H1 (cell line): ENCODE measurements around the gene BABAM2. TPM values are rescaled to one million over a fixed set of nuclear protein-coding genes. Genes with fewer than 3 reads are reported as not detected.

Experiments used
- CTCF ChIA-PET: fragments of 300-600 bp; sonication (Branson Sonifier 250); formaldehyde crosslinking; loops from one replicate; lab custom pipeline; 2021; ENCODE audit not compliant: partially characterized antibody; lab: Charles Lee
- POLR2A ChIA-PET: fragments of 300-600 bp; sonication (Branson Sonifier 250); formaldehyde crosslinking; loops from one replicate; lab custom pipeline; 2021; ENCODE audit warnings: inconsistent platforms; ENCODE audit not compliant: partially characterized antibody; lab: Charles Lee
- DNase-seq, 2 experiments: peaks; one replicate each; pipeline versions ENCODE4 v3.0.0 to v3.0.0-alpha.2; 2010 to 2022; ENCODE audit warnings: low spot score in 2 of 2, low read depth in 1 of 2, mixed read lengths in 1 of 2
- FAIRE-seq: peaks from 2 replicates; lab custom pipeline; 2011; peaks lifted over from hg19 to GRCh38; lab: Jason Lieb, UNC
- H2AFZ ChIP-seq: 2 replicates; pipeline ENCODE4 v1.8.1; 2012; ENCODE audit warnings: low read length, inconsistent platforms
- H2AK5ac ChIP-seq: 2 replicates; pipeline ENCODE4 v1.6.1; 2013; ENCODE audit warnings: low read depth, low read length
- H2BK120ac ChIP-seq: replicated peaks from 2 replicates; pipeline ENCODE3; 2013; ENCODE audit warnings: low read depth, low read length, inconsistent platforms
- H2BK12ac ChIP-seq: 2 replicates; pipeline ENCODE4 v1.6.1; 2013; ENCODE audit warnings: low read depth, low read length
- H2BK15ac ChIP-seq: 2 replicates; pipeline ENCODE4 v1.6.1; 2013; ENCODE audit warnings: low read length
- H2BK20ac ChIP-seq: 2 replicates; pipeline ENCODE4 v1.6.1; 2013; ENCODE audit warnings: low read length
- H2BK5ac ChIP-seq: 2 replicates; pipeline ENCODE4 v1.6.1; 2013; ENCODE audit warnings: low read depth, low read length
- H3K14ac ChIP-seq: 2 replicates; pipeline ENCODE4 v1.6.1; 2013; ENCODE audit warnings: inconsistent platforms; ENCODE audit not compliant: insufficient read length
- H3K18ac ChIP-seq: 2 replicates; pipeline ENCODE4 v1.6.1; 2013; ENCODE audit warnings: low read length; ENCODE audit errors: extremely low read depth
- H3K23ac ChIP-seq: 2 replicates; pipeline ENCODE4 v1.6.1; 2013; ENCODE audit warnings: inconsistent platforms; ENCODE audit not compliant: insufficient read length
- H3K23me2 ChIP-seq: 2 replicates; pipeline ENCODE4 v1.6.1; 2013; ENCODE audit warnings: low read depth, low read length
- H3K27ac ChIP-seq: 2 replicates; pipeline ENCODE4 v1.6.1; 2011; ENCODE audit warnings: low read depth, low read length, inconsistent platforms
- H3K27me3 ChIP-seq, 4 experiments: replicated peaks in 1 of 4; 1 replicate in 1 of 4; 2 replicates in 3 of 4; pipeline versions ENCODE4 v1.6.1 to v1.8.1; 2011 to 2013; ENCODE audit warnings: low read length in 3 of 4, mild to moderate bottlenecking in 3 of 4, inconsistent platforms in 2 of 4, mixed read lengths in 2 of 4, moderate library complexity in 1 of 4; ENCODE audit not compliant: control insufficient read depth in 3 of 4, insufficient read depth in 3 of 4; ENCODE audit errors: extremely low read depth in 1 of 4
- H3K36me3 ChIP-seq, 4 experiments: 2 replicates each; pipeline versions ENCODE4 v1.6.1 to v1.8.1; 2011 to 2013; ENCODE audit warnings: mild to moderate bottlenecking in 4 of 4, low read length in 3 of 4, moderate library complexity in 2 of 4, control low read depth in 1 of 4, inconsistent platforms in 1 of 4; ENCODE audit not compliant: insufficient read depth in 4 of 4, control insufficient read depth in 2 of 4
- H3K4ac ChIP-seq: replicated peaks from 2 replicates; pipeline ENCODE3; 2013; ENCODE audit warnings: low read length, low read depth, mixed read lengths, inconsistent platforms; ENCODE audit not compliant: insufficient read length
- H3K4me1 ChIP-seq, 4 experiments: replicated peaks in 1 of 4; 1 replicate in 1 of 4; 2 replicates in 3 of 4; pipeline versions ENCODE4 v1.6.1 to v1.8.1; 2011 to 2013; ENCODE audit warnings: low read length in 3 of 4, inconsistent platforms in 2 of 4, mixed read lengths in 1 of 4; ENCODE audit not compliant: insufficient read depth in 4 of 4, control insufficient read depth in 3 of 4
- H3K4me2 ChIP-seq, 2 experiments: 2 replicates each; pipeline versions ENCODE4 v1.6.1 to v1.8.1; 2011 to 2013; ENCODE audit warnings: low read depth in 2 of 2, low read length in 2 of 2, control low read depth in 1 of 2, inconsistent platforms in 1 of 2, mild to moderate bottlenecking in 1 of 2; ENCODE audit not compliant: insufficient read depth in 1 of 2
- H3K4me3 ChIP-seq, 4 experiments: fragments of 200-600, 300-600 bp in 1 of 4; sonication (generic), shearing (Covaris generic), sonication (Bioruptor Twin) in 1 of 4; 2 replicates each; pipeline versions ENCODE4 v1.5.1 to v1.8.1; 2011 to 2016; ENCODE audit warnings: low read length in 4 of 4, low read depth in 3 of 4, control low read depth in 2 of 4, inconsistent platforms in 2 of 4, mild to moderate bottlenecking in 2 of 4, mixed read lengths in 1 of 4, moderate library complexity in 1 of 4; ENCODE audit not compliant: insufficient read depth in 2 of 4; ENCODE audit errors: extremely low read depth in 1 of 4
- H3K56ac ChIP-seq: replicated peaks from 2 replicates; pipeline ENCODE3; 2013; ENCODE audit warnings: low read depth, mild to moderate bottlenecking, mixed read lengths, low read length, inconsistent platforms; ENCODE audit not compliant: insufficient read length
- H3K79me1 ChIP-seq: 2 replicates; pipeline ENCODE4 v1.6.1; 2013; ENCODE audit warnings: low read depth, low read length, control low read depth
- H3K79me2 ChIP-seq, 2 experiments: 2 replicates each; pipeline versions ENCODE4 v1.6.1 to v1.8.1; 2012 to 2013; ENCODE audit warnings: low read length in 2 of 2, mild to moderate bottlenecking in 2 of 2, inconsistent platforms in 1 of 2; ENCODE audit not compliant: insufficient read depth in 2 of 2, control insufficient read depth in 1 of 2
- H3K9ac ChIP-seq, 4 experiments: replicated peaks in 1 of 4; 1 replicate in 1 of 4; 2 replicates in 3 of 4; pipeline versions ENCODE4 v1.6.1 to v1.8.1; 2011 to 2013; ENCODE audit warnings: low read depth in 3 of 4, low read length in 3 of 4, control low read depth in 2 of 4, mild to moderate bottlenecking in 2 of 4, moderate library complexity in 2 of 4, inconsistent platforms in 1 of 4; ENCODE audit errors: extremely low read depth in 1 of 4
- H3K9me3 ChIP-seq, 2 experiments: 2 replicates each; pipeline versions ENCODE4 v1.6.1 to v1.8.1; 2012 to 2013; ENCODE audit warnings: mild to moderate bottlenecking in 2 of 2, moderate library complexity in 2 of 2, control low read depth in 1 of 2, inconsistent platforms in 1 of 2, low read depth in 1 of 2, low read length in 1 of 2, mixed read lengths in 1 of 2; ENCODE audit not compliant: insufficient read depth in 2 of 2
- H4K20me1 ChIP-seq, 2 experiments: replicated peaks in 1 of 2; 2 replicates each; pipeline versions ENCODE3 to v1.8.1; 2011 to 2013; ENCODE audit warnings: inconsistent platforms in 2 of 2, low read length in 2 of 2, mild to moderate bottlenecking in 1 of 2; ENCODE audit not compliant: insufficient read depth in 2 of 2, control insufficient read depth in 1 of 2
- H4K5ac ChIP-seq: 2 replicates; pipeline ENCODE4 v1.6.1; 2013; ENCODE audit warnings: low read length, low read depth, mixed read lengths, inconsistent platforms; ENCODE audit not compliant: insufficient read length
- H4K8ac ChIP-seq: 2 replicates; pipeline ENCODE4 v1.8.0; 2013; ENCODE audit warnings: mild to moderate bottlenecking, moderate library complexity, low read length, inconsistent platforms; ENCODE audit not compliant: insufficient read depth; ENCODE audit errors: extremely low read depth
- H4K91ac ChIP-seq: replicated peaks from 2 replicates; pipeline ENCODE3; 2013; ENCODE audit warnings: low read length, mixed read lengths, inconsistent platforms; ENCODE audit not compliant: insufficient read length
- CBX8 ChIP-seq: fragments of 300-800, 300-1000 bp; sonication (generic); IDR thresholded peaks from 2 replicates; pipeline ENCODE4 v1.7.1; 2016; ENCODE audit warnings: low read depth, low read length, borderline replicate concordance
- GABPA ChIP-seq: IDR thresholded peaks from 2 replicates; pipeline ENCODE4 v1.6.1; 2011; ENCODE audit warnings: mild to moderate bottlenecking, low read length, moderate library complexity, borderline replicate concordance; ENCODE audit not compliant: insufficient read depth
- HDAC6 ChIP-seq: IDR thresholded peaks from one replicate; pipeline ENCODE4 v1.7.1; 2012; ENCODE audit warnings: low read depth, mild to moderate bottlenecking, inconsistent platforms, low read length, moderate library complexity
- NRF1 ChIP-seq: IDR thresholded peaks from 2 replicates; pipeline ENCODE4 v1.6.1; 2011; ENCODE audit warnings: mild to moderate bottlenecking, low read depth, low read length, improper control_type of control experiment
- POLR2AphosphoS5 ChIP-seq: IDR thresholded peaks from 2 replicates; pipeline ENCODE4 v1.6.1; 2011; ENCODE audit warnings: low read depth, low read length
- POU5F1 ChIP-seq: IDR thresholded peaks from 2 replicates; pipeline ENCODE4 v1.6.1; 2011; ENCODE audit warnings: low read depth, mild to moderate bottlenecking, low read length, moderate library complexity
- SP4 ChIP-seq: IDR thresholded peaks from 2 replicates; pipeline ENCODE4 v1.6.1; 2012; ENCODE audit warnings: low read length, inconsistent platforms
- SRF ChIP-seq: IDR thresholded peaks from 2 replicates; pipeline ENCODE4 v1.6.1; 2011; ENCODE audit warnings: mild to moderate bottlenecking, low read depth, low read length, moderate library complexity
- SUZ12 ChIP-seq: fragments of 200-600 bp; sonication (generic); IDR thresholded peaks from 2 replicates; pipeline ENCODE4 v1.6.1; 2012; ENCODE audit warnings: mild to moderate bottlenecking, inconsistent platforms, low read length, moderate library complexity, mixed read lengths
- ZNF274 ChIP-seq: IDR thresholded peaks from 2 replicates; pipeline ENCODE4 v1.7.0; 2012; ENCODE audit warnings: low read length, borderline replicate concordance; ENCODE audit errors: extremely low read depth
- WGBS, 2 experiments: shearing (Covaris generic) in 1 of 2; methylation state at CpG; one replicate each; pipeline versions ENCODE4 v1.1.6 to v1.1.7; 2013 to 2015; ENCODE audit warnings: low lambda C conversion rate in 2 of 2, mixed read lengths in 2 of 2, inconsistent platforms in 1 of 2, low coverage in 1 of 2, missing lambda C conversion rate in 1 of 2; ENCODE audit not compliant: insufficient replicate concordance in 2 of 2, insufficient coverage in 1 of 2, insufficient read length in 1 of 2; ENCODE audit errors: extremely low coverage in 1 of 2, missing lambda C conversion rate in 1 of 2; 5-methylcytosine and 5-hydroxymethylcytosine counted together
- polyA plus RNA-seq, 7 experiments: library from polyadenylated mRNA; depleted of rRNA in 3 of 7; stranded (reverse) in 5 of 7; unstranded in 2 of 7; fragments of >200 nt in 5 of 7; fragments of 200-250 nt in 2 of 7; gene quantifications; 1 replicate in 5 of 7; 2 replicates in 1 of 7; 4 replicates in 1 of 7; pipeline versions ENCODE4 v1.2.1 to v1.2.3, GENCODE V29; 2011 to 2013; ENCODE audit warnings: missing spikeins in 2 of 7, mixed read lengths in 2 of 7
- total RNA-seq: library from RNA; stranded (reverse); fragmentation: NEBNext Ultra II Directional; extraction: Animal tissue kit (Norgen Biotek cat#: 25700); gene quantifications from 2 replicates; pipeline ENCODE4 v1.2.1, GENCODE V29; 2021
- TF ChIP-seq, protein P1 (sequence below): IDR thresholded peaks from 2 replicates; pipeline ENCODE4 v1.6.1; 2012; ENCODE audit warnings: inconsistent platforms

BABAM2 gene
- total and polyA plus RNA-seq, 2 of the 8 experiments (the other 6 are each of a cell fraction or from before 2014, with no cell fraction given) = 15.8 to 20.9 TPM

DNA sequence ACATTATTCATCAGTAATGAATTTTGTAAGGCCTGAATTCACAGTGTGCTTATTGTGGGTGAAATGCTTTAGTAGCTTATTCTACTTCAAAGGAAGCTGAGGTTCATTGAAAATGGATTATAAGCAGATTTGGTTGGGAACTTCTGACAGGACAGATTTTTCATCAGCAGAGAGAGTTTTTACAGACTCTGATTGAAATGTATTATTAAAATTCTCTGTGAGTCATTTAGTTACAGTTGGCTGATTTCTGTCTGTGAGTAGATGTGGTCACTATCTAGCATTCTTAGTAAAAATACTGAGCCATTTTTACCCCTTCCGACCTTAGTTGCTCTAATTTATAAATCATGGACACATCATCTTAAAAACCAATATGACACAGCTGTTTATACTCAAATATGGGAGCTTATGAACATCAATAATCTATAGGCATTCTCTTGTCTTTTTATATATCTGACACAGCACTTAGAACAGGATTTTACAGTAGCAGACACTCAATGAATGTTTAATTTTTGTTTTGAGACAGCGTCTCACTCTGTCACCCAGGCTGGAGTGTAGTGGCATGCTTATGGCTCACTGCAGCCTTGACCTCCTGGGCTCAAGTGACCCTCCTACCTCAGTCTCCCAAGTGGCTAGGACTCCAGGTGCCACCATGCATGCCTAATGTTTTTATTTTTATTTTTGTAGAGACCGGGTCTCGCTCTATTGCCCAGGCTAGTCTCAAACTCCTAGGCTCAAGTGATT, 239.6 kb downstream of the BABAM2 start:
- Histone ChIP-seq H3K4me1 (no peaks in the 10 kb centered on the region), H3K79me2 (no peaks in the 10 kb centered on the region), H2AK5ac (no peak overlapping the region), H2BK5ac (no peak overlapping the region), H3K79me1 (no peaks in the 10 kb centered on the region), H3K4me2 (no peak overlapping the region), H3K27ac (no peak overlapping the region), H3K4me3 (no peak overlapping the region), H2BK12ac (no peak overlapping the region), H3K14ac (no peak overlapping the region), H3K4ac (no peak overlapping the region), H3K27me3 (no peaks in the 10 kb centered on the region), H2BK120ac (no peak overlapping the region), H4K8ac (no peak overlapping the region), H3K23me2 (no peaks in the 10 kb centered on the region), H4K5ac (no peak overlapping the region), H2AFZ (no peak overlapping the region), H4K91ac (no peak overlapping the region), H3K18ac (no peak overlapping the region), H3K56ac (no peak overlapping the region), H3K9me3 (no peaks in the 10 kb centered on the region), H3K9ac (no peak overlapping the region), H4K20me1 (no peaks in the 10 kb centered on the region), H2BK15ac (no peak overlapping the region), H2BK20ac (no peak overlapping the region), H3K36me3 (no peaks in the 10 kb centered on the region), H3K23ac (no peak overlapping the region)
- ChIA-PET CTCF (interaction anchor here (2.3 kb wide), 1 partner anchor 407 kb away, joined by 5 read pairs; no protein-coding TSS in a partner anchor), POLR2A (no interaction called here)
- 96% methylated on average over 4 of the region's 4 CpGs; no CpG with 5 or more reads in 1 of the 2 experiments for WGBS, 2 experiments
- TF ChIP-seq GABPA (no peak), CBX8 (no peak), POU5F1 (no peak), NRF1 (no peak), SUZ12 (no peak), SP4 (no peak), SRF (no peak), HDAC6 (no peak), ZNF274 (no peak), POLR2AphosphoS5 (no peak)
- TF ChIP-seq, protein P1, sequence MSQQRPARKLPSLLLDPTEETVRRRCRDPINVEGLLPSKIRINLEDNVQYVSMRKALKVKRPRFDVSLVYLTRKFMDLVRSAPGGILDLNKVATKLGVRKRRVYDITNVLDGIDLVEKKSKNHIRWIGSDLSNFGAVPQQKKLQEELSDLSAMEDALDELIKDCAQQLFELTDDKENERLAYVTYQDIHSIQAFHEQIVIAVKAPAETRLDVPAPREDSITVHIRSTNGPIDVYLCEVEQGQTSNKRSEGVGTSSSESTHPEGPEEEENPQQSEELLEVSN = no peak
- no peak for FAIRE-seq
- DNase-seq = no peak
